Measurements from ENCODE around the gene MACROD2.
"Not testable (repeated sequence)": the region's sequence is repeated elsewhere in the genome, so short reads cannot be mapped to it uniquely, and the experiment has no call there.

Gene MACROD2

DNA sequence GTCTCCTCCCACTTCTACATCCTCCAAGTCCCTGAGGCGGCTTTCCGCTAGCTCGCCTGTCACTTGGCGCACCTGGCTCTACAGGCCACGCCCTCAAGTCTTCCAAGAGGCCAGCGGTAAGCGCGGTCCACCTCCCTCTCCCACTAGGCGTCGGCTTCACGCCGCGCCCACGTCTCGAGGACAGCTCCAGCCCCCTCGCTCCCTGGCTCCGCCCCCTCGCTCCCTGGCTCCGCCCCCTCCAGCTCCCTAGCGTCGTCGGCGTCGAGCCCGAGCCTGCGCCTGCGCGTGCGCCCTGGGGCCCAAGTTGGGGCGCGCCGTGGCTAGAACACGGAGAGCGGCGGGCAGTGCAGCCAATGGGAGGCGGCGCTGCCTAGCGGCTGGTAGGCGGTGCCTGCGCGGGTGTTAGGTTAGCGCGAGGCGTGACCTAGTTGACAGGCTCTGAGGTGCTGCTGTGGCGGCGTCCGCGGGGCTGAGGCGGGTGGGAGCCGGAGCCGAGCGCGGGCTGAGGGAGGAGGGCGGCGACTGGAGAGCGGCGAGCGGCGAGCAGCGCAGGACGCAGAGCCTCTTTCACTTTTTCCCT, at the start of gene MACROD2:
Gene MACROD2 (plus strand): TSS at position 431 of the 580 bp plus-strand sequence.
- DNase-seq: peak; percentile 91

- DNase-seq: no peak
Measured at GRCh38 chr20:13947719-13948118, 47.6 kb upstream of the MACROD2 start.

- DNase-seq: no peak
Measured at GRCh38 chr20:13953227-13953626, 42.1 kb upstream of the MACROD2 start.

GRCh38 chr20:13960119-13960518, 35.2 kb upstream of the MACROD2 start:
- DNase-seq: no peak

DNA sequence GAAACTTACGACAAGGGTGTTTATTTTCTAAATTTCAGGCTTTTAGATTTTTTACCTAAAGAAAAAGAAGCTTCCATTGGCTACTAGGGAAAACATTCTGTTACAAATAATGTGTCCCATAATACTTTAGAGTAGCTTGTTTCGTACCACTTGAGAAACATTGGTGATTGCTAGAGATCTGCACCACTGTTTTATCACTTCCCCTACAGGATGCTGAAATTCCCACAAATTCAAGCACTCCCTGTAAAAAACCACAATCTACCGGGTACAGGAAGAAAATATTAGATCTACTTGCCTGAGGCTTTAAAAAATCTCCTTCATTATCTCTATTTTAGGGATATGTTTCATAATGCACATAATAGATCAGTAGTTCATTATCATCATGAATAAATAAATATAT, 34.8 kb upstream of the MACROD2 start:
- DNase-seq: no peak

GRCh38 chr20:13984211-13984610, 11.1 kb upstream of the MACROD2 start:
- no peak for DNase-seq

GRCh38 chr20:13990465-13990864, 4.9 kb upstream of the MACROD2 start, which contains the start of gene SEL1L2:
Gene SEL1L2 (minus strand): TSS chr20:13990614. CDS start chr20:13990534, 80 bp downstream.
- no peak for DNase-seq

DNA sequence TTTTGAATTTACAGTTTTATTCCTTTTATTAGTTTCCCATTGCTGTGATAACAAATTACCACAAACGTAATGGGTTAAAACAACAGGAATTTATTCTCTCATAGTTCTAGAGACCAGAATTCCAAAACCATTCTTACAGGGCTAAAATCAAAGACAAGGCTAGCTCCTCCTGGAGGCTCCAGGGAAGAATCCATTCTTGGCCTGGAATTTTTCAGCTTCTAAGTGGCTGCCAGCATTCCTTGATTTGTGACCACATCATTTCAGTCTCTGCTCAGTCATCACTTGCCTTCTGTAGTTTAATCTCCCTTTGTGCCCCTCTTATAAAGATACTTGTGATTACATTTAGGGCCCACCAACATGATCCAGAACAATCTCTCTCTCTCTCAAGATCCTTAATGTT, 4.0 kb upstream of the MACROD2 start:
- DNase-seq: no peak

DNA sequence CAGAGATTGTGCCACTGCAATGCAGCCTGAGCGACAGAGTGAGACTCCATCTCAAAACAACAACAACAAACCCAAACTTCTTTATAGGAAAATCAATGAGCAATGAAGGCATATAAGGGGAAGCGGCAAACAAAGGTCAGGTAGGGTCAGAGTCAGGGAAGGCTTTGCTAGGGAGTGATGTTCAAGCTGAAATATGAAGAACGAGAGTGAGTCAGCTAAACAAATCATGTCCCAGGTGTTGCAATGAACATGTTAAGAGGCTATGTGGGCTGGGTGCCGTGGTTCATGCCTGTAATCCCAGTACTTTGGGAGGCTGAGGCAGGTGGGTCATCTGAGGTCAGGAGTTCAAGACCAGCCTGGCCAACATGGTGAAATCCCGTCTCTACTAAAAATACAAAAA, 3.4 kb upstream of the MACROD2 start:
- DNase-seq: not testable (repeated sequence)

DNA sequence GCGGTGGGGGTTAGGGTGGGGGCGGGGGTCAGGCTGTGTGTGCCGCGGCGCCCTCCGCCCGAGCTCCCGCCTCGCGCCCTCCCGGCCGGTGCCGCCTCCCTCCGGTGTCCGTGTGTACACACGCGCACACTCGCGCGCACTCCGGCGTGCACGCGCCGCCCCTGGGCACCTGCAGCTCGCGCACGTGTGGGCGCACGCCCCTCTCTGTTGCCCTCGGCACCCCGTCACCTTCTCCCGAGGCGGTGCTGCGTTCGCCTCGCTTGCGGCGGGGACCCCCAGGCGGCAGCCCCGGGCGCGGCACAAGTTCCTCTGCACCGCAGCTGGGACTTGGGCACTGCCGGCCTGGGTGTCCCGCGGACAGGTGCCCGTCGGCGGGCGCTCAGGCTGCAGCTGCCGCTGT, 525 bp downstream of the MACROD2 start:
- peak; percentile 24 for DNase-seq

- DNase-seq: no peak
Measured at GRCh38 chr20:13996265-13996664, 949 bp downstream of the MACROD2 start.

DNA sequence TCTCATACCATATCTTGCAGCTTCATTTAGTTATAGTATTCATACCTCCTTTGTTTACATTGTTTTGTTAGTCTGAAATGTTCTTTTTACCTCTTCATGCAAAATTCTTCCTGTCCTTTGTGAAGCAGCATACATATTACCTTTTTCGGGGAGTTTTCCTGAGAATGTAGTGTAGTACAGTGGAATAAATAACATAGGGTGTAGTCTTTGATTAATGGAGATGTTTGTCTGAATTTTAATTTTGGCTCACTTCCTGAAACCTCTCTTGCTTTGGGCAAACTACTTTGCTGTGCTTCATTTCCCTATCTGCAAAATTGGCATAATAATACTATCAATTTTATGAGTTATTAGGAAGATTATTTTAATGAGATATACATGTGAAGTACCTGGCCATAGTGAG, 5.6 kb downstream of the MACROD2 start:
- DNase-seq: no peak

DNA sequence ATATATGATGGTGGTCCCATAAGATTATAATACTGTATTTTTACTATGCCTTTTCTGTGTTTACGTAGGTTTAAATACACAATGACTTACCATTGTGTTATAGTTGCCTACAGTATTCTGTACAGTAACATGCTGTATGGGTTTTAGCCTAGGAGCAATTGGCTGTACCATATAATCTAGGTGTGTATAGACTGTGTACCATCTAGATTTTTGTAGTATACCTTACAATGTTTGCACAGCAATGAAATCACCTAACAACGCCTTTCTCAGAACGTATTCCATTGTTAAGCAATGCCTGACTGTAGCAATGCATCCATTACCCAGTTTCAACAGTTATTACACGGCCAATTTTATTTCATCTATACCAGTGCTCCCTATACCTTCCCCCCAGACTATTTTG, 10.7 kb downstream of the MACROD2 start:
- DNase-seq: no peak

DNA sequence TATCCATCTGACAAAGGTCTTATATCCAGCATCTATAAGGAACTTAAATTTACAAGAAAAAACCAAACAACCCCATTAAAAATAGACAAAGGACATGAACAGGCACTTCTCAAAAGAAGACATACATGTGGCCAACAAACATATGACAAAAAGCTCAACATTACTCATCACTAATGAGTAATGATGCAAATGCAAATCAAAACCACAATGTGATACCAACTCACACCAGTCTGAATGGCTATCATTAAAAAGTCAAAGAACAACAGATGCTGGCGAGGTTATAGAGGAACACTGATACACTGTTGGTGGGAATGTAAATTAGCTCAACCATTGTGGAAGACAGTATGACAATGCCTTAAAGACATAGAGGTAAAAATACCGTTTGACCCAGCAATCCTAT, 13.9 kb downstream of the MACROD2 start:
- DNase-seq: no peak

GRCh38 chr20:14012671-14013070, 17.4 kb downstream of the MACROD2 start:
- DNase-seq: no peak

DNA sequence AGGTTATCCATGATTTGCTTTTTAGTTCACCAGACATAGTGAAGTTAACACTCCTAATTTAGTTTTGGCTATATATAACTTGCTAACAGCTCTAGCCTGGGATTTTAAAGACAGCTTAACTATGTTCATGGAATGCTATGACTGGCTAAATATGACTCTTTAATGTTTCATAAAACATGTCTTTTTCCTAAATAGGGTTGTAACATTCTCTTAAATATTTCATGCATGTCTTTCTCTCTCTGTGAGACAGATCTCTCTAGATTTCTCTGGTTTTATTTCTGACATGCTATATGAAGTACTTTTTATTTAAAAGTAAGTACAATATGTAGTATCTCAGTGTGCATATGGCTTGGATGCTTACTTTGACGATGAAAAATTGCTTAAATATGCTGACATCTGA, 35.7 kb downstream of the MACROD2 start:
- DNase-seq: no peak

DNA sequence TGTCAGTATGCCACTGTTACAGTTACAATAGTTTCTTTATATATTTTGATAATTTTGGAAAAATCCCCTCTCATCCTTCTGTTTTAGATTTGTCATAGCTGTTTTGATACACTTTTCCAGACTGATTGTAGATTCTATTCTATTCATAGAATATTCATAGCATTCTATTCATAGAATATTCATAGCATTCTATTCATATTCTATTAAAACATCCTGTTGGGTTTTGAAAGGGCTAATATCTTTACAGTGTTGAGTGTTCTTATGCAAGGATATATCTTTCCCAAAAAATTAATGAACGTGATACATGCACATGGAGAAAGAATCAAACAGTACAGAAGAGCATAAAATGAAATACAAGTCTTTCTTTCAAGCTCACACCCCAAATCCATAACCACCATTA, 38.0 kb downstream of the MACROD2 start:
- no peak for DNase-seq

- DNase-seq: no peak
Measured at GRCh38 chr20:14036567-14036966, 41.3 kb downstream of the MACROD2 start.

GRCh38 chr20:14044712-14045276, 49.5 kb downstream of the MACROD2 start:
- DNase-seq: not testable (repeated sequence)

DNA sequence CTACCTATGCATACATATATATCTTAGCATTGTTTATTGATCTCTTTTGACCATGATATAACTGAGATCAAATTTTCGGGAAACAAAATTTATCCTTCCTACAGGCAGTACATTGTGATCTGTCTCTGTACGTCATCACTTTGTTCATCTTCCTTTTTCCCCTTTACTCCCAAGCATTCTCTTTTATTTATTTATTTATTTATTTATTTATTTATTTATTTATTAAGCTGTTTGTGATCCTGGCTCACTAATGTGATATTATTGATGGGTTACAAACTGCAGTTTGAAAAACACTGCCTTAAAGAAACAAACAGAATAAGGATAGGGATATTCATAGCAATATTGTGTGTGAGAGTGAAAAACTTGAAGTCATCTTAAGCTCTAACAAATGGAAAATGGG, 51.2 kb downstream of the MACROD2 start:
- DNase-seq: no peak

GRCh38 chr20:14049111-14049510, 53.8 kb downstream of the MACROD2 start:
- no peak for DNase-seq

DNA sequence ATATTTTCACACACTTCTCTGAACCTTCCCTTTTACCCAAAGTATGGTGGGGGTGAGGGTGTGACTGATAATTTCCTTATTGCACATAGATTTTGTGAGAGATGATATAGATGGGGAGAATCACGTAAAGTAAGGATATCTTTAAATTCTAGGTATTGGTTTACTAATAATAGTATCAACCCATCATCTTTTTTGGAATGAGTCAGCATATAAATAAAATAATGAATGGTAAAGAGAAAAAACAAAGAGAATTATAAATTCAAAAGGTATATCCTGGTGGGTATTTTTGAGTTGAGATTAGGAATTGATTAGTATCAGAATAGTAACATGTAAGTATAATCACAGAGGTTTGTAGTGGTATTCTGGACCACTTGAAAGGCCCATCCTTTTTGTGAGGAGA, 56.1 kb downstream of the MACROD2 start:
- DNase-seq: no peak

- DNase-seq: peak; percentile 16
Measured at GRCh38 chr20:14055127-14055742, 59.9 kb downstream of the MACROD2 start.

- DNase-seq: no peak
Measured at GRCh38 chr20:14062171-14062570, 66.9 kb downstream of the MACROD2 start.

- no peak for DNase-seq
Measured at GRCh38 chr20:14062786-14063185, 67.5 kb downstream of the MACROD2 start.
